ENCODE measurements around the gene UTY.

The UTY gene

DNA sequence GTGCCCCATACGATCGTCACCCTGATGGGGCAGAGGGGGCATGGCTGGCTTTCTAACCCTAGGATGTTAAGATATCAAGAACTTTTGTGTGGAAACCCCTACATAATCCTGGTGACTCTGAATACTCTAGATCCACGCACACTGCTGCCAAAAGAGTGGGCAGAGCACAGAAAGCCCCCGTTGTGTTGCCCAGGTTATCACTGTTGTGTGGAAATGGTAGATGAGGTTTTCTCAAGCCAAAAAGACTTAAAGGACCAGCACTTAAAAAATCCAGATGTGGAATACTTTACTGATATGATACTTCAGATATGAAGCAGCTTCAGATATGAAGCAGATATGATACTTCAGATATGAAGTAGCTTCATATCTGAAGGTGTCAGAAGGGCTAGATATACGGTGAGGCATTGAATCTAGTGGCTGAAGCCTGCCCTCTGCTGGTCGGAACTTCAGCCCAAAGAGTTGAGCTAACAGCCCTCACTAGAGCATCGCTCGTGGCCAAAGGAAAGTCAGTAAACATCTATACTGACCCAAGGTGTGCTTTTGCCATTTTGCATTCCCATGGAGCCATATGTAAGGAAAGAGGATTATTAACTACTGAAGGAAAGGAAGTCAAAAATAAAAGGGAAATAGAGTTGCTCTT, 136.4 kb downstream of the UTY start:
- DNase-seq (ENCODE audit: insufficient read length): no peak
- TF ChIP-seq POLR2A (IDR thresholded peaks at IDR 0.05; ENCODE audit: low read depth, low read length) (no peak), POLR2AphosphoS5 (IDR thresholded peaks at IDR 0.05; ENCODE audit: low read depth, low read length) (no peak), TAF1 (IDR thresholded peaks at IDR 0.05; ENCODE audit: borderline replicate concordance, low read depth, low read length) (no peak)
- no peak for FAIRE-seq

DNA sequence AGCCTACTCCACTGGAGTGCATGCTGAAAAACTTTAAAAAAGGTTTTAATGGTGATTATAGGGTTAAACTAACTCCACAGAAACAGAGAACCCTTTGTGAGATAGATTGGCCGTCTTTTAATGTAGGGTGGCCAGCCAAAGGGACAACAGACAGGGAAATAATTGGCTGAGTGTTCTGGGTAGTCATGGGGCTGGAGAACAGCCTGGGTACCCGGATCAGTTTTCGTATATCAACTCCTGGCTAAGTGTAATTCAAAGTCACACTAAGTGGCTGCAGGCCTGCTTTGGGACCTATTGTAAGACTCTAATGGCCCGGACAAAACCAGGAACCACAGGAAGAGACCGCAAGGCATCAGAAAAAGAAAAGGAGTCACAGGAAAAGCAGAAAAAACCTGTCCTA, 139.9 kb downstream of the UTY start:
- DNase-seq (ENCODE audit: insufficient read length) (no peak), FAIRE-seq (no peak)
- TF ChIP-seq POLR2AphosphoS5 (IDR thresholded peaks at IDR 0.05; ENCODE audit: low read depth, low read length) (no peak), POLR2A (IDR thresholded peaks at IDR 0.05; ENCODE audit: low read depth, low read length) (no peak), TAF1 (IDR thresholded peaks at IDR 0.05; ENCODE audit: borderline replicate concordance, low read depth, low read length) (no peak)

DNA sequence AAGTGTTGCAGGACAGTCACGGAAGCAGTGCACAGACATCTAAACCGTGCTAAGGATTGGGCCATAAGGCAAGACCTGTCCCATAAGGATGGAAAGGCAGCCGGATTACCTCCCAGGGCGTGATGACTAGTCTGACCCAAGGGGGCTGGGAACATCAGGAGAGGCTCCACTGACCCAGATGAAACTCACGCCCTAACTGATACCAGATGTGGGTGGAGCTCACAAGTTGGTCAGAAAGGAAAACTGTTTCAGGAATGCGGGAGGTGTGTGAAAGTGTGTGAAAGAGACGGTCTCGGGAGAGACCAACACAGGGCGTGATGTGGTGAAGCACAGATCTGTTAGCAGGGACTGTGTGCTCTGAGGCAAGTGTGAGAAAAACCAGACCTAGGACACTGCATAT, 140.5 kb downstream of the UTY start:
- DNase-seq (ENCODE audit: insufficient read length) (no peak), FAIRE-seq (no peak)
- TF ChIP-seq TAF1 (IDR thresholded peaks at IDR 0.05; ENCODE audit: borderline replicate concordance, low read depth, low read length) (no peak), POLR2A (IDR thresholded peaks at IDR 0.05; ENCODE audit: low read depth, low read length) (no peak), POLR2AphosphoS5 (IDR thresholded peaks at IDR 0.05; ENCODE audit: low read depth, low read length) (no peak)

DNA sequence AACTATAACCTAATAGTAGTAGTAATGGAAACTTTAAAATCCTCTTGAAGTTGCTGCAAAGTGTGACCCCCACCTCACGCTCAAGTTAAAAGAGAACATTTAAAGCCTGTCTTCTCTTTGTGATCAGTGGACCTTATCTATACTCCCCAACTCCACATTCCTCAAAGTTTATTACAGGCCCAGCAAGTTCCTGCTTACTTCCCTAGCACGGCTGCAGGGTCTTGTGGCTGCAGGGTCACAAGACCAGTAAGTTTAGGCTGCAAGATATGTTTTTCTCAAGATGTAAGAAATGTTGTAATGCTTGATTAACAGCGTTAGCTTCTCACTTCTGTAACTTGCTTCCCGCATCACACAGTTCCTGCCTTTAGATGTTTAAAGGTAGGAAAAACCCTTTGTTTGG, 141.1 kb downstream of the UTY start:
- FAIRE-seq: no peak
- no peak for DNase-seq (ENCODE audit: insufficient read length)
- no peak for TF ChIP-seq POLR2A (IDR thresholded peaks at IDR 0.05; ENCODE audit: low read depth, low read length)
- no peak for TF ChIP-seq POLR2AphosphoS5 (IDR thresholded peaks at IDR 0.05; ENCODE audit: low read depth, low read length)
- TF ChIP-seq TAF1 (IDR thresholded peaks at IDR 0.05; ENCODE audit: borderline replicate concordance, low read depth, low read length): no peak

DNA sequence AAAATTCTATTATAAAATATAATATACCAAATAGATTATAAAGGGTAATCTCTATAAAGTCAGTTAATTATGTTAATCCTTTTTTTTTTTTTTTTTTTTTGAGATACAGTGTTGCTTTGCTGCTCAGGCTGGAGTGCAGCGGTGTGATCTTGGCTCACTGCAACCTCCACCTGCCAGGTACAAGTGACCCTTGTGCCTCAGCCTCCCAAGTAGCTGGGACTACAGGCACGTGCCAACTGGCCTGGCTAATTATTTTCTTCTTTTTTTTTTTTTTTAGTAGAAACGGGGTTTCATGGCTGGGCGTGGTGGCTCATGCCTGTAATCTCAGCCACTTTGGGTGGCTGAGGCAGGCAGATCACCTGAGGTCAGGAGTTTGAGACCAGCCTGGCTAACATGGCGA, 141.9 kb downstream of the UTY start:
- TF ChIP-seq POLR2AphosphoS5 (IDR thresholded peaks at IDR 0.05; ENCODE audit: low read depth, low read length): no peak
- no peak for TF ChIP-seq TAF1 (IDR thresholded peaks at IDR 0.05; ENCODE audit: borderline replicate concordance, low read depth, low read length)
- TF ChIP-seq POLR2A (IDR thresholded peaks at IDR 0.05; ENCODE audit: low read depth, low read length): no peak
- FAIRE-seq (no peak), DNase-seq (ENCODE audit: insufficient read length) (no peak)

DNA sequence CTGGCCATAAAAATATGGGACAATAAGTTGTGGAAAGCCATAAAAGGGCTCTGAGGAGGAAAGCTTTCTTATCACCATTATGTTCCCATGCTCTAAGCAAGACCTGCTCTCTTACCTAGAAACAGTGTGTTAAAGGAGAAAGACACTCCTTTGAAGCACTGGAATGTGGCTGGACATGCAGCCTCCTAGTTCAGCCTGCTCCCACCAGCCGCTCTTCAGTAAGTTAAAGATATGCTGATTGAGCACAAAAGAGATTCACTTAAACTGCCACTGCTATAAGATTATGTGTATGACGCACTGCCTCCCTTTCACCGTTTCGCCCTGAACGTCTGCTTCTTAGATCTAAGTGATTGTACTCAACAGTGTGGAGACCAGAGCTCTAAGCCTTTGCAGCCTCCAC, 146.0 kb downstream of the UTY start:
- no peak for TF ChIP-seq POLR2A (IDR thresholded peaks at IDR 0.05; ENCODE audit: low read depth, low read length)
- FAIRE-seq (no peak), DNase-seq (ENCODE audit: insufficient read length) (no peak)

DNA sequence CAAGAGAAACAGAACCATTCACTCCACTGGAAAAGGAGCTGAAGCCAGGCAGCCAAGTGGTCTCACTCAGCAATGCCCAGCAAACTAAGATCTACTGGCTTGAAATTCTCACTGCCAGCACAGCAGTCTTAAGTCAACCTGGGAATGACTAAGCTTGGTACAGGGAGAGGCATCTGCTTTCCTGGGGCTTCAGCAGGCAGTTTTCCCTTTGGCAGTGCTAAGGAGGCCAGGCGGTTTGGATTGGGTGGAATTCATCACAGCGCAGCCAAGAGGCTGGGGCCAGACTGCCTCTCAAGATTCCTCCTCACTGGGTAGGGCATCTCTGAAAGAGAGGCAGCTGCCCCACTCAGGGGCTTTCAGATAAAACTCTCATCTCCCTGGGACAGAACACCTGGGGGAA, 149.2 kb downstream of the UTY start:
- DNase-seq (ENCODE audit: insufficient read length): no peak
- TF ChIP-seq TAF1 (IDR thresholded peaks at IDR 0.05; ENCODE audit: borderline replicate concordance, low read depth, low read length) (no peak), POLR2AphosphoS5 (IDR thresholded peaks at IDR 0.05; ENCODE audit: low read depth, low read length) (no peak), POLR2A (IDR thresholded peaks at IDR 0.05; ENCODE audit: low read depth, low read length) (no peak)
- FAIRE-seq: no peak

DNA sequence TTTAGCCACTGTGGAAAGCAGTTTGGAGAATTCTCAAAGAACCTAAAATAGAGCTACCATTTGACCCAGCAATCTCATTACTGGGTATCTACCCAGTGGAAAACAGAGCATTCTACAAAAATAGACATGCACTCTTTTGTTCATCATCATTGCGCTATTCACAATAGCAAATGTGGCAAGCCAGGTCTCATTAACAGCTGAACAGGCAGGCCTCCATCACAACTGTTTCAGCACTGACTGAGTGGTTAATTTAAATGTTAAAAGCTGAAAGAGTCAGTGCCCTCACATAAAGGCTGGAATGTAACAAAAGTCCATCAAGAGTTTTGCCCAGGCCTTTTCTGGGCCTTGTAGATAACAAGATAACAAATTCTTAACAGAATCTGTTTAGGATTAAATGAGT, 166.9 kb downstream of the UTY start:
- FAIRE-seq (no peak), DNase-seq (ENCODE audit: insufficient read length) (no peak)
- TF ChIP-seq POLR2AphosphoS5 (IDR thresholded peaks at IDR 0.05; ENCODE audit: low read depth, low read length) (no peak), TAF1 (IDR thresholded peaks at IDR 0.05; ENCODE audit: borderline replicate concordance, low read depth, low read length) (no peak), POLR2A (IDR thresholded peaks at IDR 0.05; ENCODE audit: low read depth, low read length) (no peak)

DNA sequence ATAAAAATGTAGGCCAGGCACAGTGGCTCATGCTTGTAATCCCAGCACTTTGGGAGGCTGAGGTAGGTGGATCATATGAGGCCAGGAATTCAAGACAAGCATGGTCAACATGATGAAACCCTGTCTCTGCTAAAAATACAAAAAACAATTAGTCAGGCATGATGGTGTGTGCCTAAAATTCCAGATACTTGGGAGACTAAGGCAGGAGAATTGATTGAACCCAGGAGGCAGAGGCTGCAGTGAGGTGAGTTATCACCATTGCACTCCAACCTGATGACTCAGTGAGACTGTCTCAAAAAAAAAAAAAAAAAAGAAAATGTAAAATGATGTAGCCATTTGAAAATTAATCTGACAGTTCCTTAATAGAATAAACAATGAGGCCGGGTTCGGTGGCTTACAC, 171.9 kb downstream of the UTY start:
- no peak for TF ChIP-seq POLR2A (IDR thresholded peaks at IDR 0.05; ENCODE audit: low read depth, low read length)
- TF ChIP-seq POLR2AphosphoS5 (IDR thresholded peaks at IDR 0.05; ENCODE audit: low read depth, low read length): no peak
- no peak for TF ChIP-seq TAF1 (IDR thresholded peaks at IDR 0.05; ENCODE audit: borderline replicate concordance, low read depth, low read length)
- no peak for FAIRE-seq
- no peak for DNase-seq (ENCODE audit: insufficient read length)

DNA sequence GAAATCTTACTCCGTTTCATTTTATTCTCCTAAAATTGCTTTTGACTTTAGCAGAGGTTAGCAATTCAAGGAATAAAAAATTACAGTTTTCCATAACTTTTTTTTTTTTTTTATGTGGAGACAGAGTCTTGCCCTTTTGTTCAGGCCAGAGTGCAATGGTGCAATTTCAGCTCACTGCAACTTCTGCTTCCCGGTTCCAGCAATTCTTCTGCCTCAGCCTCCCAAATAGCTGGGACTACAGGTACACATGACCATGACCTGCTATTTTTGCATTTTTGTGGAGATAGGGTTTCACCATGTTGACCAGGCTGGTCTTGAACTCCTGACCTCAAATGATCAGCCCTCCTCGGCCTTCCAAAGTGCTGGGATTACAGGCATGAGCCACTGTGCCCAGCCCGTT, 179.0 kb downstream of the UTY start:
- TF ChIP-seq POLR2A (IDR thresholded peaks at IDR 0.05; ENCODE audit: low read depth, low read length): no peak
- no peak for TF ChIP-seq TAF1 (IDR thresholded peaks at IDR 0.05; ENCODE audit: borderline replicate concordance, low read depth, low read length)
- TF ChIP-seq POLR2AphosphoS5 (IDR thresholded peaks at IDR 0.05; ENCODE audit: low read depth, low read length): no peak

DNA sequence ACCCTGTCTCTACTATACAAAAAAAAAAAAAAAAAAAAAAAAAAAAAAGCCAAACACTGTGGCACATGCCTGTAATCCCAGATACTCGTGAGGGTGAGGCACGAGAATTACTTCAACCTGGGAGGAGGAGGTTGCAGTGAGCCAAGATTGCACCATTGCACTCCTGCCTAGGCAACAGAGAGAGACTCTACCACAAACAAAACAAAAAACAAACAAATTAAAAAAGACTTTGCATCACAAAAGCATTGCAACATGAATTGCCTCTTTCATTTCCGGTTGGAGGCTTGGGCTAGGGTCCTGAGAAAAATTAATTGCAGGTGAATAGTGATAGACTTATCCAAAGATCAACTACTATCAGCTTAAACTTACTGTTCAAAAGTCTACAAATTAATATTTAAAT, 180.4 kb downstream of the UTY start:
- FAIRE-seq: no peak
- no peak for TF ChIP-seq TAF1 (IDR thresholded peaks at IDR 0.05; ENCODE audit: borderline replicate concordance, low read depth, low read length)
- TF ChIP-seq POLR2AphosphoS5 (IDR thresholded peaks at IDR 0.05; ENCODE audit: low read depth, low read length): no peak
- no peak for TF ChIP-seq POLR2A (IDR thresholded peaks at IDR 0.05; ENCODE audit: low read depth, low read length)
- no peak for DNase-seq (ENCODE audit: insufficient read length)

More for the DNA sequence above, 179.0 kb downstream of the UTY start:
- no peak for DNase-seq (ENCODE audit: insufficient read length)
- no peak for FAIRE-seq

DNA sequence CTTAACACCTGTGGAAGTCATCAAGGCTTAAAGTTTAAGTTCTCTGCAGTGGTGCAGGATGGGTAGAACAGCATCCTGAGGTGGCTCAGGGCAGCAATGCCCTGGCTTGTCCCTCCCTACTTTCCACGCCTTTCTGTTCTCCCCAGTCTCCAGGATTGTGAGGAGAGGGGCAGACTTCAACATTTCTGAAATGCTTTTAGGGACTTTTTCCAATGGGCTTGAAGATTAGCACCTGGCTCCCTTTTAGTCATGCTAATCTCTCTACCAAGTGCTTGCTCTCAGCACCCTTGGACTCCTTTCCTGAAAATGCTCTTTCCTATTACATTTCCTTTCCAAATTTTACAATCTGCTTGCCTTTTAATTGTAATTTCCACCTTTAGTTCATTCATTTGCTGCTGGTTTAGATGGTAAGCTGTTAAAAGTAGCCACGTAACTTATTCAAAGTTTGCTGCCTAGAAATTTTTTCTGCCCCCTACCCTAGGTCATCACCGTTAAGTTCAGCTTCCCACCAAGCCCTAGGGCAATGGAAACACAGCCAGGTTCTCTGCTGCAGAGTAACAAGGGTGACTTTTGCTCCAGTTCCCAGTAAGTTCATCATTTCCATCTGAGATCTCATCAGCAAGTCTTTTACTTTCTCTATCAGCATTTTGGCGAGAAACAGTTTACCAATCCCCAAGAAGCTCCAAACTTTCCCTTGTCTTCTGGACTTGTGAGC, 183.5 kb downstream of the UTY start:
- no peak for DNase-seq (ENCODE audit: insufficient read length)
- FAIRE-seq: no peak
- TF ChIP-seq POLR2A (IDR thresholded peaks at IDR 0.05; ENCODE audit: low read depth, low read length) (no peak), POLR2AphosphoS5 (IDR thresholded peaks at IDR 0.05; ENCODE audit: low read depth, low read length) (no peak), TAF1 (IDR thresholded peaks at IDR 0.05; ENCODE audit: borderline replicate concordance, low read depth, low read length) (no peak)

All from GM12892 (cell line).